B cell (primary cell): ENCODE data around the gene ACY1. TPM values are rescaled to one million over a fixed set of nuclear protein-coding genes. Genes with fewer than 3 reads are reported as not detected.
"Not testable (repeated sequence)": the region's sequence is repeated elsewhere in the genome, so short reads cannot be mapped to it uniquely, and the experiment has no call there.

Experiments
- ATAC-seq: fragments of 200-7000 bp; cut with Tn5 transposase; one replicate; pipeline ENCODE4 v1.10.0; 2021; ENCODE audit warnings: low read depth, mild to moderate bottlenecking, moderate number of reproducible peaks, moderate library complexity
- CTCF ChIA-PET: fragments of 350-600 bp; sonication (Branson Sonifier 250); formaldehyde crosslinking; loops from one replicate; lab custom pipeline; 2021; ENCODE audit warnings: antibody characterized with exemption, inconsistent platforms; lab: Charles Lee
- POLR2A ChIA-PET: fragments of 350-600 bp; sonication (Branson Sonifier 250); formaldehyde crosslinking; loops from one replicate; lab custom pipeline; 2021; ENCODE audit warnings: antibody characterized with exemption; lab: Charles Lee
- DNase-seq: peaks from one replicate; pipeline ENCODE4 v3.0.0; 2013
- H2AFZ ChIP-seq: 2 replicates; pipeline ENCODE4 v1.6.1; 2012; ENCODE audit warnings: mild to moderate bottlenecking, low read depth, low read length; ENCODE audit not compliant: insufficient read depth, poor library complexity, severe bottlenecking
- H3K27ac ChIP-seq, 2 donors: 1 replicate in 1 of 2; 2 replicates in 1 of 2; pipeline ENCODE4 v1.5.1; 2012 to 2013; ENCODE audit warnings: low read length in 2 of 2, mild to moderate bottlenecking in 2 of 2, moderate library complexity in 1 of 2
- H3K27me3 ChIP-seq, 4 experiments: fragments of 200-600 bp in 1 of 4; sonication (generic) in 1 of 4; replicated peaks in 1 of 4; 1 replicate in 2 of 4; 2 replicates in 2 of 4; pipeline versions ENCODE4 v1.6.1 to v1.7.0; 2013 to 2016; ENCODE audit warnings: low read length in 3 of 4, mild to moderate bottlenecking in 2 of 4, mixed read lengths in 1 of 4, moderate library complexity in 1 of 4; ENCODE audit not compliant: insufficient read depth in 4 of 4, control insufficient read depth in 3 of 4; ENCODE audit errors: control extremely low read depth in 1 of 4
- H3K36me3 ChIP-seq, 2 experiments: replicated peaks in 1 of 2; 1 replicate in 1 of 2; 2 replicates in 1 of 2; pipeline versions ENCODE4 v1.6.1 to v1.7.1; 2013; ENCODE audit warnings: low read length in 1 of 2; ENCODE audit not compliant: insufficient read depth in 2 of 2, control insufficient read depth in 1 of 2; ENCODE audit errors: control extremely low read depth in 1 of 2, extremely low read depth in 1 of 2
- H3K4me1 ChIP-seq, 2 donors: fragments of 200-600 bp in 1 of 2; sonication (generic) in 1 of 2; 1 replicate in 1 of 2; 2 replicates in 1 of 2; pipeline versions ENCODE4 v1.5.1 to v1.6.1; 2013 to 2017; ENCODE audit warnings: low read length in 2 of 2; ENCODE audit not compliant: control insufficient read depth in 2 of 2, insufficient read depth in 2 of 2
- H3K4me2 ChIP-seq: replicated peaks from 2 replicates; pipeline ENCODE3; 2012; ENCODE audit warnings: mild to moderate bottlenecking, low read depth, low read length; ENCODE audit not compliant: poor library complexity, severe bottlenecking
- H3K4me3 ChIP-seq, 5 experiments: fragments of 200-600 bp in 1 of 5; sonication (generic) in 1 of 5; 1 replicate in 3 of 5; 2 replicates in 2 of 5; pipeline versions ENCODE4 v1.5.1 to v1.7.0; 2011 to 2016; ENCODE audit warnings: low read length in 4 of 5, mild to moderate bottlenecking in 4 of 5, low read depth in 2 of 5, control low read depth in 1 of 5, moderate library complexity in 1 of 5; ENCODE audit not compliant: insufficient read depth in 1 of 5; ENCODE audit errors: control extremely low read depth in 1 of 5, extremely low read depth in 1 of 5
- H3K79me2 ChIP-seq: fragments of 200-600 bp; sonication (generic); one replicate; pipeline ENCODE4 v1.6.0; 2016; ENCODE audit warnings: low read length; ENCODE audit not compliant: control insufficient read depth, insufficient read depth
- H3K9ac ChIP-seq: fragments of 200-600 bp; sonication (generic); 2 replicates; pipeline ENCODE4 v1.6.1; 2017; ENCODE audit warnings: mild to moderate bottlenecking, low read length, moderate library complexity
- H3K9me3 ChIP-seq, 3 donors: one replicate each; pipeline versions ENCODE4 v1.6.1 to v1.7.1; 2013; ENCODE audit warnings: low read length in 2 of 3; ENCODE audit not compliant: control insufficient read depth in 2 of 3, insufficient read depth in 1 of 3; ENCODE audit errors: control extremely low read depth in 1 of 3
- H4K20me1 ChIP-seq: 2 replicates; pipeline ENCODE4 v1.6.0; 2012; ENCODE audit warnings: mild to moderate bottlenecking, low read length; ENCODE audit not compliant: insufficient read depth, control insufficient read depth, poor library complexity, severe bottlenecking
- H3K27ac Mint-ChIP-seq: one replicate; pipeline ENCODE4 v1.8.0; 2021; ENCODE audit warnings: mixed read lengths
- H3K27me3 Mint-ChIP-seq: one replicate; pipeline ENCODE4 v1.8.0; 2021; ENCODE audit warnings: mixed read lengths
- H3K4me1 Mint-ChIP-seq: one replicate; pipeline ENCODE4 v1.8.0; 2021; ENCODE audit warnings: mixed read lengths
- H3K4me3 Mint-ChIP-seq: one replicate; pipeline ENCODE4 v1.8.0; 2021; ENCODE audit warnings: mixed read lengths
- H3K9me3 Mint-ChIP-seq: one replicate; pipeline ENCODE4 v1.8.0; 2022; ENCODE audit warnings: mixed read lengths; ENCODE audit not compliant: insufficient read depth
- CTCF ChIP-seq: fragments of 200-600 bp; IDR thresholded peaks from one replicate; pipeline ENCODE4 v1.8.0; 2022; ENCODE audit warnings: antibody characterized with exemption, mild to moderate bottlenecking
- EZH2 ChIP-seq: IDR thresholded peaks from 2 replicates; pipeline ENCODE4 v1.6.1; 2012; ENCODE audit warnings: borderline replicate concordance, low read depth, mild to moderate bottlenecking, moderate library complexity, low read length; ENCODE audit not compliant: insufficient read depth, poor library complexity, severe bottlenecking
- WGBS: methylation state at CpG from one replicate; pipeline ENCODE4 v1.1.5; 2013; ENCODE audit warnings: missing lambda C conversion rate; ENCODE audit not compliant: insufficient coverage; 5-methylcytosine and 5-hydroxymethylcytosine counted together
- intact Hi-C: fragments of 100-400 bp; cut with micrococcal nuclease; formaldehyde crosslinking; loops from one replicate; pipeline ENCODE4 v1.10.0; 2022
- polyA plus RNA-seq: library from polyadenylated mRNA; depleted of rRNA; stranded (reverse); fragments of >200 nt; gene quantifications from 2 replicates; pipeline ENCODE4 v1.2.3, GENCODE V29; 2012
- total RNA-seq, 2 donors: library from RNA; stranded (reverse); fragments of 120-200 nt in 1 of 2; gene quantifications; 1 replicate in 1 of 2; 2 replicates in 1 of 2; pipeline versions ENCODE4 v1.2.3 to v1.2.4, GENCODE V29; 2013 to 2022

The ACY1 gene
- total and polyA plus RNA-seq, 2 donors (not counting 1 experiment from before 2014, with no cell fraction given): 14.6 to 26.2 TPM

GRCh38 chr3:52032702-52033408, 49.5 kb downstream of the ACY1 start:
- ATAC-seq (no peak), DNase-seq (no peak)
- Mint-ChIP-seq H3K4me3 (no peak overlapping the region), H3K9me3 (no peaks in the 10 kb centered on the region), H3K4me1 (peaks cover 5% of the 10 kb centered on the region), H3K27me3 (no peaks in the 10 kb centered on the region), H3K27ac (no peak overlapping the region)
- Histone ChIP-seq H3K9ac (no peak overlapping the region), H3K4me1 (peaks cover 0 to 10% of the 10 kb centered on the region in 2 donors), H3K36me3 (no peaks in the 10 kb centered on the region), H3K27ac (no peak overlapping the region), H2AFZ (no peak overlapping the region), H3K4me2 (no peak overlapping the region), H3K27me3 (no peaks in the 10 kb centered on the region), H4K20me1 (no peaks in the 10 kb centered on the region), H3K4me3 (no peak overlapping the region), H3K9me3 (no peaks in the 10 kb centered on the region), H3K79me2 (no peaks in the 10 kb centered on the region)
- CTCF ChIA-PET: interaction anchor here (1.3 kb wide), 1 partner anchor 31 kb away, joined by 3 read pairs; no protein-coding TSS in a partner anchor
- WGBS: 95% methylated on average over 11 of the region's 11 CpGs
- POLR2A ChIA-PET: no interaction called here
- intact Hi-C loops: no loop called here
- TF ChIP-seq EZH2 (no peak), CTCF (no peak)

- intact Hi-C loops, H3K36me3 ChIP-seq, H3K79me2 ChIP-seq, H3K9me3 Mint-ChIP-seq, DNase-seq, H3K4me3 Mint-ChIP-seq, H3K4me2 ChIP-seq, H3K27ac Mint-ChIP-seq, H3K9ac ChIP-seq, H4K20me1 ChIP-seq, H3K9me3 ChIP-seq, ATAC-seq, H3K4me1 ChIP-seq, H3K4me3 ChIP-seq, H3K27me3 Mint-ChIP-seq, H2AFZ ChIP-seq, H3K27ac ChIP-seq, POLR2A ChIA-PET, H3K4me1 Mint-ChIP-seq, H3K27me3 ChIP-seq: not testable (repeated sequence)
- CTCF ChIA-PET: interaction anchor here (1.3 kb wide), 1 partner anchor 32 kb away, joined by 3 read pairs; no protein-coding TSS in a partner anchor
- WGBS: 98% methylated on average over 5 of the region's 6 CpGs
These were observed 50.4 kb downstream of the ACY1 start for GRCh38 chr3:52033748-52034147.
